B cell (primary cell): Measurements from ENCODE around the gene MAPK4. TPM values are rescaled to one million over a fixed set of nuclear protein-coding genes. Genes with fewer than 3 reads are reported as not detected.

Experiments
- ATAC-seq: fragments of 200-7000 bp; cut with Tn5 transposase; one replicate; pipeline ENCODE4 v1.10.0; 2021; ENCODE audit warnings: low read depth, mild to moderate bottlenecking, moderate number of reproducible peaks, moderate library complexity
- CTCF ChIA-PET: fragments of 350-600 bp; sonication (Branson Sonifier 250); formaldehyde crosslinking; loops from one replicate; lab custom pipeline; 2021; ENCODE audit warnings: antibody characterized with exemption, inconsistent platforms; lab: Charles Lee
- POLR2A ChIA-PET: fragments of 350-600 bp; sonication (Branson Sonifier 250); formaldehyde crosslinking; loops from one replicate; lab custom pipeline; 2021; ENCODE audit warnings: antibody characterized with exemption; lab: Charles Lee
- DNase-seq: peaks from one replicate; pipeline ENCODE4 v3.0.0; 2013
- H2AFZ ChIP-seq: 2 replicates; pipeline ENCODE4 v1.6.1; 2012; ENCODE audit warnings: mild to moderate bottlenecking, low read depth, low read length; ENCODE audit not compliant: insufficient read depth, poor library complexity, severe bottlenecking
- H3K27ac ChIP-seq, 2 donors: 1 replicate in 1 of 2; 2 replicates in 1 of 2; pipeline ENCODE4 v1.5.1; 2012 to 2013; ENCODE audit warnings: low read length in 2 of 2, mild to moderate bottlenecking in 2 of 2, moderate library complexity in 1 of 2
- H3K27me3 ChIP-seq, 4 experiments: fragments of 200-600 bp in 1 of 4; sonication (generic) in 1 of 4; replicated peaks in 1 of 4; 1 replicate in 2 of 4; 2 replicates in 2 of 4; pipeline versions ENCODE4 v1.6.1 to v1.7.0; 2013 to 2016; ENCODE audit warnings: low read length in 3 of 4, mild to moderate bottlenecking in 2 of 4, mixed read lengths in 1 of 4, moderate library complexity in 1 of 4; ENCODE audit not compliant: insufficient read depth in 4 of 4, control insufficient read depth in 3 of 4; ENCODE audit errors: control extremely low read depth in 1 of 4
- H3K36me3 ChIP-seq, 2 experiments: replicated peaks in 1 of 2; 1 replicate in 1 of 2; 2 replicates in 1 of 2; pipeline versions ENCODE4 v1.6.1 to v1.7.1; 2013; ENCODE audit warnings: low read length in 1 of 2; ENCODE audit not compliant: insufficient read depth in 2 of 2, control insufficient read depth in 1 of 2; ENCODE audit errors: control extremely low read depth in 1 of 2, extremely low read depth in 1 of 2
- H3K4me1 ChIP-seq, 2 donors: fragments of 200-600 bp in 1 of 2; sonication (generic) in 1 of 2; 1 replicate in 1 of 2; 2 replicates in 1 of 2; pipeline versions ENCODE4 v1.5.1 to v1.6.1; 2013 to 2017; ENCODE audit warnings: low read length in 2 of 2; ENCODE audit not compliant: control insufficient read depth in 2 of 2, insufficient read depth in 2 of 2
- H3K4me2 ChIP-seq: replicated peaks from 2 replicates; pipeline ENCODE3; 2012; ENCODE audit warnings: mild to moderate bottlenecking, low read depth, low read length; ENCODE audit not compliant: poor library complexity, severe bottlenecking
- H3K4me3 ChIP-seq, 5 experiments: fragments of 200-600 bp in 1 of 5; sonication (generic) in 1 of 5; 1 replicate in 3 of 5; 2 replicates in 2 of 5; pipeline versions ENCODE4 v1.5.1 to v1.7.0; 2011 to 2016; ENCODE audit warnings: low read length in 4 of 5, mild to moderate bottlenecking in 4 of 5, low read depth in 2 of 5, control low read depth in 1 of 5, moderate library complexity in 1 of 5; ENCODE audit not compliant: insufficient read depth in 1 of 5; ENCODE audit errors: control extremely low read depth in 1 of 5, extremely low read depth in 1 of 5
- H3K79me2 ChIP-seq: fragments of 200-600 bp; sonication (generic); one replicate; pipeline ENCODE4 v1.6.0; 2016; ENCODE audit warnings: low read length; ENCODE audit not compliant: control insufficient read depth, insufficient read depth
- H3K9ac ChIP-seq: fragments of 200-600 bp; sonication (generic); 2 replicates; pipeline ENCODE4 v1.6.1; 2017; ENCODE audit warnings: mild to moderate bottlenecking, low read length, moderate library complexity
- H3K9me3 ChIP-seq, 3 donors: one replicate each; pipeline versions ENCODE4 v1.6.1 to v1.7.1; 2013; ENCODE audit warnings: low read length in 2 of 3; ENCODE audit not compliant: control insufficient read depth in 2 of 3, insufficient read depth in 1 of 3; ENCODE audit errors: control extremely low read depth in 1 of 3
- H4K20me1 ChIP-seq: 2 replicates; pipeline ENCODE4 v1.6.0; 2012; ENCODE audit warnings: mild to moderate bottlenecking, low read length; ENCODE audit not compliant: insufficient read depth, control insufficient read depth, poor library complexity, severe bottlenecking
- H3K27ac Mint-ChIP-seq: one replicate; pipeline ENCODE4 v1.8.0; 2021; ENCODE audit warnings: mixed read lengths
- H3K27me3 Mint-ChIP-seq: one replicate; pipeline ENCODE4 v1.8.0; 2021; ENCODE audit warnings: mixed read lengths
- H3K4me1 Mint-ChIP-seq: one replicate; pipeline ENCODE4 v1.8.0; 2021; ENCODE audit warnings: mixed read lengths
- H3K4me3 Mint-ChIP-seq: one replicate; pipeline ENCODE4 v1.8.0; 2021; ENCODE audit warnings: mixed read lengths
- H3K9me3 Mint-ChIP-seq: one replicate; pipeline ENCODE4 v1.8.0; 2022; ENCODE audit warnings: mixed read lengths; ENCODE audit not compliant: insufficient read depth
- EZH2 ChIP-seq: IDR thresholded peaks from 2 replicates; pipeline ENCODE4 v1.6.1; 2012; ENCODE audit warnings: borderline replicate concordance, low read depth, mild to moderate bottlenecking, moderate library complexity, low read length; ENCODE audit not compliant: insufficient read depth, poor library complexity, severe bottlenecking
- WGBS: methylation state at CpG from one replicate; pipeline ENCODE4 v1.1.5; 2013; ENCODE audit warnings: missing lambda C conversion rate; ENCODE audit not compliant: insufficient coverage; 5-methylcytosine and 5-hydroxymethylcytosine counted together
- intact Hi-C: fragments of 100-400 bp; cut with micrococcal nuclease; formaldehyde crosslinking; loops from one replicate; pipeline ENCODE4 v1.10.0; 2022
- polyA plus RNA-seq: library from polyadenylated mRNA; depleted of rRNA; stranded (reverse); fragments of >200 nt; gene quantifications from 2 replicates; pipeline ENCODE4 v1.2.3, GENCODE V29; 2012
- total RNA-seq, 2 donors: library from RNA; stranded (reverse); fragments of 120-200 nt in 1 of 2; gene quantifications; 1 replicate in 1 of 2; 2 replicates in 1 of 2; pipeline versions ENCODE4 v1.2.3 to v1.2.4, GENCODE V29; 2013 to 2022
- TF ChIP-seq, protein P1 (sequence below): fragments of 200-600 bp; IDR thresholded peaks from one replicate; pipeline ENCODE4 v1.8.0; 2022; ENCODE audit warnings: antibody characterized with exemption, mild to moderate bottlenecking

The MAPK4 gene
- total and polyA plus RNA-seq, 2 donors (not counting 1 experiment from before 2014, with no cell fraction given), result not detected

- Histone ChIP-seq H2AFZ (no peak overlapping the region), H3K36me3 (no peaks in the 10 kb centered on the region), H3K9ac (no peak overlapping the region), H3K9me3 (peaks cover 0 to 13% (median 2%) of the 10 kb centered on the region in 3 donors), H3K79me2 (no peaks in the 10 kb centered on the region), H4K20me1 (no peaks in the 10 kb centered on the region), H3K4me2 (no peak overlapping the region), H3K27ac (no peak overlapping the region), H3K4me1 (no peaks in the 10 kb centered on the region), H3K27me3 (peaks cover 0 to 11% (median 1%) of the 10 kb centered on the region in 4 experiments), H3K4me3 (no peak overlapping the region)
- DNase-seq, result no peak
- ATAC-seq, result no peak
- intact Hi-C loops, result no loop called here
- H3K9me3 Mint-ChIP-seq, result peaks cover 4% of the 10 kb centered on the region
- no peak overlapping the region for H3K27ac Mint-ChIP-seq
- no peaks in the 10 kb centered on the region for H3K4me1 Mint-ChIP-seq
- H3K27me3 Mint-ChIP-seq, result peaks cover 22% of the 10 kb centered on the region
- no peak for TF ChIP-seq EZH2
- TF ChIP-seq, protein P1, sequence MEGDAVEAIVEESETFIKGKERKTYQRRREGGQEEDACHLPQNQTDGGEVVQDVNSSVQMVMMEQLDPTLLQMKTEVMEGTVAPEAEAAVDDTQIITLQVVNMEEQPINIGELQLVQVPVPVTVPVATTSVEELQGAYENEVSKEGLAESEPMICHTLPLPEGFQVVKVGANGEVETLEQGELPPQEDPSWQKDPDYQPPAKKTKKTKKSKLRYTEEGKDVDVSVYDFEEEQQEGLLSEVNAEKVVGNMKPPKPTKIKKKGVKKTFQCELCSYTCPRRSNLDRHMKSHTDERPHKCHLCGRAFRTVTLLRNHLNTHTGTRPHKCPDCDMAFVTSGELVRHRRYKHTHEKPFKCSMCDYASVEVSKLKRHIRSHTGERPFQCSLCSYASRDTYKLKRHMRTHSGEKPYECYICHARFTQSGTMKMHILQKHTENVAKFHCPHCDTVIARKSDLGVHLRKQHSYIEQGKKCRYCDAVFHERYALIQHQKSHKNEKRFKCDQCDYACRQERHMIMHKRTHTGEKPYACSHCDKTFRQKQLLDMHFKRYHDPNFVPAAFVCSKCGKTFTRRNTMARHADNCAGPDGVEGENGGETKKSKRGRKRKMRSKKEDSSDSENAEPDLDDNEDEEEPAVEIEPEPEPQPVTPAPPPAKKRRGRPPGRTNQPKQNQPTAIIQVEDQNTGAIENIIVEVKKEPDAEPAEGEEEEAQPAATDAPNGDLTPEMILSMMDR, result no peak
- POLR2A ChIA-PET, result no interaction called here
- CTCF ChIA-PET, result no interaction called here
- no peak overlapping the region for H3K4me3 Mint-ChIP-seq
- WGBS, result 86% methylated on average over 4 of the region's 4 CpGs
Observed at GRCh38 chr18:50582500-50582899, 22.6 kb downstream of the MAPK4 start.

DNA sequence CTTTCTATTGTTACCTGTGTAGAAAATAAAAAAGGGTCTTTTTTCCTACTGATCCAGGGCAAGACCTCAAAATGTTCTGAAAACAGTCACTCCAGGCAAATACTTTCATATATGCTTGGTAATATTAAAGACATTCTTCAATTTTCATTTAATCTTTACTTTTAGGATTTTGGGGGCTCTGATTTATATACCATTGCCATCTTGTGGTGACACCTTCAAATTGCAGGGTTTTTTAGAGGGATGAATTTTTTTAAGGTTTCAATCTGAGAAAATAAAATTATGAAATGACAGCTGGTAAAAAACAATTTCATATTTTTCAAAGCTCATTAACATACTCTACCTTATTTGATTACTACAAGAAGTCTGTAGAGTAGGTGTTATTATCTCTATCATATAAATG is 26.8 kb downstream of the MAPK4 start:
- CTCF ChIA-PET, result no interaction called here

More for the DNA sequence above, 26.8 kb downstream of the MAPK4 start:
- no peak overlapping the region for H3K27ac Mint-ChIP-seq
- Histone ChIP-seq H3K4me3 (no peak overlapping the region), H3K9ac (no peak overlapping the region), H4K20me1 (no peaks in the 10 kb centered on the region), H3K27ac (no peak overlapping the region), H3K9me3 (peaks cover 0 to 24% (median 2%) of the 10 kb centered on the region in 3 donors), H3K36me3 (no peaks in the 10 kb centered on the region), H2AFZ (no peak overlapping the region), H3K79me2 (no peaks in the 10 kb centered on the region), H3K4me1 (no peaks in the 10 kb centered on the region), H3K27me3 (peaks cover 0 to 4% (median 0%) of the 10 kb centered on the region in 4 experiments), H3K4me2 (no peak overlapping the region)
- intact Hi-C loops, result no loop called here
- TF ChIP-seq, protein P1, result no peak
- TF ChIP-seq EZH2, result no peak
- H3K4me1 Mint-ChIP-seq, result no peaks in the 10 kb centered on the region
- DNase-seq, result no peak
- peaks cover 5% of the 10 kb centered on the region for H3K27me3 Mint-ChIP-seq
- ATAC-seq, result no peak
- H3K4me3 Mint-ChIP-seq, result no peak overlapping the region
- H3K9me3 Mint-ChIP-seq, result peaks cover 10% of the 10 kb centered on the region
- POLR2A ChIA-PET, result no interaction called here
